ENCODE measurements around the gene EMID1.
A peak's percentile ranks its signal among the peaks of the same experiment; 100 is the strongest.

Gene EMID1

DNA sequence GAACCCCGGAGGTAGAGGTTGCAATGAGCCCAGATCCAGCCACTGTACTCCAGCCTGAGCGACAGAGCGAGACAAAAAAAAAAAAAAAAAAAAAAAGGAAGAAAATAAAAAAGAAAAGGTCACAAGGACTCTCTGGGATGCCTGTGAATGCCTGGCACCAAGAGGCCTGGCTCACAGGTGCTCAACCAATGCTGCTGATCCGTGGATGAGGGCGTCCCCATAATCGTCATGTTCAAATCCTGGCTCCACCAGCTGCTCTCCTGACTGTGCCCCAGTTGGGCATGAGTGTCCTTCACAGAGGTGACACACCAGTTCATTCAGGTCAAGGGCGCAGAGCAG lies 100.1 kb downstream of the EMID1 start:
- TF ChIP-seq, protein P1, sequence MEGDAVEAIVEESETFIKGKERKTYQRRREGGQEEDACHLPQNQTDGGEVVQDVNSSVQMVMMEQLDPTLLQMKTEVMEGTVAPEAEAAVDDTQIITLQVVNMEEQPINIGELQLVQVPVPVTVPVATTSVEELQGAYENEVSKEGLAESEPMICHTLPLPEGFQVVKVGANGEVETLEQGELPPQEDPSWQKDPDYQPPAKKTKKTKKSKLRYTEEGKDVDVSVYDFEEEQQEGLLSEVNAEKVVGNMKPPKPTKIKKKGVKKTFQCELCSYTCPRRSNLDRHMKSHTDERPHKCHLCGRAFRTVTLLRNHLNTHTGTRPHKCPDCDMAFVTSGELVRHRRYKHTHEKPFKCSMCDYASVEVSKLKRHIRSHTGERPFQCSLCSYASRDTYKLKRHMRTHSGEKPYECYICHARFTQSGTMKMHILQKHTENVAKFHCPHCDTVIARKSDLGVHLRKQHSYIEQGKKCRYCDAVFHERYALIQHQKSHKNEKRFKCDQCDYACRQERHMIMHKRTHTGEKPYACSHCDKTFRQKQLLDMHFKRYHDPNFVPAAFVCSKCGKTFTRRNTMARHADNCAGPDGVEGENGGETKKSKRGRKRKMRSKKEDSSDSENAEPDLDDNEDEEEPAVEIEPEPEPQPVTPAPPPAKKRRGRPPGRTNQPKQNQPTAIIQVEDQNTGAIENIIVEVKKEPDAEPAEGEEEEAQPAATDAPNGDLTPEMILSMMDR (IDR thresholded peaks at IDR 0.05): no peak
- Histone ChIP-seq H3K27ac (no peak overlapping the region), H3K9ac (no peak overlapping the region), H3K4me1 (no peaks in the 10 kb centered on the region), H3K4me3 (ENCODE audit: low read depth, low read length) (peak overlapping the region; percentile 75), H2AFZ (peak overlapping the region; percentile 80), H3K79me2 (no peaks in the 10 kb centered on the region), H3K9me3 (ENCODE audit: control insufficient read depth, low read length) (no peaks in the 10 kb centered on the region), H3K4me2 (ENCODE audit: low read length) (peak overlapping the region; percentile 75), H3K27me3 (ENCODE audit: control insufficient read depth, insufficient read depth, low read length) (no peaks in the 10 kb centered on the region), H3K36me3 (ENCODE audit: control insufficient read depth, insufficient read depth, low read length) (no peaks in the 10 kb centered on the region)

DNA sequence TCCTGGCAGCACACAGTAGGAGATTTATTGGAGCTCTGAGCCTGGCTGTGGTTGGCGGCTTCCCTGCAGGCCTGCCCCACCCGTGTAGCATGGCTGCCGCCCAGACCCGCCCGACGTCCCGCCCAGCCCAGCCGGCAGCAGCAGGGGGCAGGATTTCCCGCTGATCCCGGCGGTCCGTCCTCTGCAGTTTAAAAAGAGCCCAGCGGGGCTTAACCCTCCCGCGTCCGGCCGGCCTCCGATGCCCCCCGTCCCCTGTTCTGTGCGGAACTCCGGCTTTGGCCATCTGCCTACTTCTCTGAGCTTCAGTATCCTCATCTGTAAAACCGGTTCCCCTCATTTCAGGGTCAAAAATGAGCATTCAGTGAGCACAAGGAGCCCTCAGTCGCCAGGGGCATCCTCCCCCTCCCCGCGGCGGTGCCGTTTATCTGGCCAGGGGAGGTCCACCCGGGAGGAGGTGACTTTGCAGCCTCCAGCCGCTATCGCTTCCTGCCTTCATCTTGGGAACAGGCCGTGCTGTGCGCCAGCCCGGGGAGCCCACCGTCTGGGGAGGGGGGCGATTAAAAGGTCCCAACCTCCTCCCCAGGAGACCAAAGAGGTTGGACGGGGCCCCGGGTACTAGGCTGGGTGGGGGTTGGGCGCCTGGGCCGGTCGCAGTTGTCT lies 100.6 kb downstream of the EMID1 start, which contains the start of gene GAS2L1:
TSS of gene GAS2L1 (plus strand) at position 476 of the 660 bp plus-strand sequence. CDS start 1,456 bp downstream, outside the sequence.
- no peaks in the 10 kb centered on the region for H3K27me3 ChIP-seq (ENCODE audit: control insufficient read depth, insufficient read depth, low read length)
- no peaks in the 10 kb centered on the region for H3K9me3 ChIP-seq (ENCODE audit: control insufficient read depth, low read length)
- H3K36me3 ChIP-seq (ENCODE audit: control insufficient read depth, insufficient read depth, low read length): no peaks in the 10 kb centered on the region
- peak within 1 kb of the TSS; percentile 75 for H3K4me3 ChIP-seq (ENCODE audit: low read depth, low read length)
- no peak within 1 kb of the TSS for H3K9ac ChIP-seq
- TF ChIP-seq, protein P1 (IDR thresholded peaks at IDR 0.05): peak; percentile 49
- peak within 1 kb of the TSS; percentile 45 for H3K27ac ChIP-seq
- no peaks in the 10 kb centered on the region for H3K4me1 ChIP-seq
- H2AFZ ChIP-seq: peak within 1 kb of the TSS; percentile 80
- peak within 1 kb of the TSS; percentile 75 for H3K4me2 ChIP-seq (ENCODE audit: low read length)
- no peaks in the 10 kb centered on the region for H3K79me2 ChIP-seq

DNA sequence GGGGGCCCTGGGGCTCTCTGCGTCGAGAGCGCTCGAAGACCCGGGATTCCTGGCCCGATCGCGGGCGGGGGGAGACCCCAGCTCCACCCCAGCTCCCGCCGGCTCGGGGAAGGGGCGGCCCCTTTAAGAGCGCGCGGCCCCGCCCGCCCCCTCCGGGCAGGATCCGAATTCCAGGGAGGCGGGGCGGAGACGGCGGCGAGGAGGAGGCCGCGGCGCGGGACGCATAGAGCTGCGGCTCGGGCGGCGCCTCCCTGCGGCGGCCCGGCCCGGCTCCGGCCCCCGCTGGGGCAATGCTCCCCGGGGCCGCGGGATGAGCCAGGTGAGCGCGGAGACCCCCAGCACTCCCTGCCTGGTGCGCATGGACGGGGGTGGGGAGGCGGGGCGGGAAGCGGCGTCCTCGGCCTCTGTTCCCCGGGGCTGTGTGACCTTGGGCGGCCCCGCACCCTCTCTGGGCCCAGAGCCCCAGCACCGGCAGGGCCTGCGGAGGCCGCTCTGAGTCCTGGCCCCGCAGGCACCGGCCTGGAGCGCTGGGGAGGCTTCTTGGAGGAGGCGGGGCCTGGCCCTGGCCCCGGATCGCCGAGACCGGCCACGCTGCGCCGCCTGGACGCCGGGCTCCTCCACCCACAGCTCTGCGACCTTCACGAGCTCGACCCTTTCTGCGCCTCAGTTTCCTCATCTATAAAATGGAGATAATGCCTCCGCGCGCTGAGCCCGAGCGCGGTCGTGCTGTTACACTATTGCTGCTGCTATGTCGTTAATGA lies 101.3 kb downstream of the EMID1 start:
- Histone ChIP-seq H3K4me1 (no peaks in the 10 kb centered on the region), H3K9me3 (ENCODE audit: control insufficient read depth, low read length) (no peaks in the 10 kb centered on the region)

DNA sequence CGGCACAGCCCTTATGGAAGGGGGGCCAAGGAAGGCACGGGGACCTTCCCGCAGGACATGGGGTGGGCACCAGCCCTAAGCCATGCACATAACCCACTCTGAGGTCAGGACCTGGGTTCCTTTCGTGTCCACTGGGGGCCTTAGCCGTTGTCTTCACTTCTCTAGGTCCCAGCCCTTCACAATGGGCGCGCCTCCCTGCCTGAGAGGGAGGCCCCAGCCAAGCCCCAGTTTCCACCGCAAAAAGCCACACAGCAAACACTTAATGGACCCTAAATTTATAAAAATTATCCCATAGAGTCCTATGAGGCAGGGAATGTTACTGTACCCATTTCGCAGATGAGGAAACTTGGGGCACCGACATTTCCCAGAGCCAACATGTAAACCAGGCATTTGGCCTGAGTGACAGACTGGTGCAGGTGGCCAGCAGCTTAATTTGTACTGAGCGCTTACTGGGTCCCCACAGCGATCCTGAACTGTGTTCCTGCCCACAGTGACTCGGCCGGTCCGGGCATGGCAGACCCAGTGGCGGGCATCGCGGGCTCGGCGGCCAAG lies 102.0 kb downstream of the EMID1 start:
- Histone ChIP-seq H3K9ac (no peak overlapping the region), H3K79me2 (no peaks in the 10 kb centered on the region), H3K36me3 (ENCODE audit: control insufficient read depth, insufficient read depth, low read length) (no peaks in the 10 kb centered on the region), H3K4me1 (no peaks in the 10 kb centered on the region), H3K4me3 (ENCODE audit: low read depth, low read length) (peak overlapping the region; percentile 75), H3K9me3 (ENCODE audit: control insufficient read depth, low read length) (no peaks in the 10 kb centered on the region), H2AFZ (no peak overlapping the region), H3K27ac (no peak overlapping the region), H3K4me2 (ENCODE audit: low read length) (peak overlapping the region; percentile 75), H3K27me3 (ENCODE audit: control insufficient read depth, insufficient read depth, low read length) (no peaks in the 10 kb centered on the region)
- TF ChIP-seq, protein P1 (IDR thresholded peaks at IDR 0.05): no peak

More for the DNA sequence above, 101.3 kb downstream of the EMID1 start:
- H3K27me3 ChIP-seq (ENCODE audit: control insufficient read depth, insufficient read depth, low read length): no peaks in the 10 kb centered on the region
- H3K79me2 ChIP-seq: no peaks in the 10 kb centered on the region
- H3K36me3 ChIP-seq (ENCODE audit: control insufficient read depth, insufficient read depth, low read length): no peaks in the 10 kb centered on the region
- H2AFZ ChIP-seq: peak overlapping the region; percentile 80
- TF ChIP-seq, protein P1 (IDR thresholded peaks at IDR 0.05): no peak
- peak overlapping the region; percentile 75 for H3K4me3 ChIP-seq (ENCODE audit: low read depth, low read length)
- no peak overlapping the region for H3K9ac ChIP-seq
- H3K4me2 ChIP-seq (ENCODE audit: low read length): peak overlapping the region; percentile 75
- peak overlapping the region; percentile 45 for H3K27ac ChIP-seq

All from parathyroid adenoma (tissue), 2 donors.